Neural cell (in vitro differentiated cells): ENCODE data around the gene GNAQ. TPM values are rescaled to one million over a fixed set of nuclear protein-coding genes. Genes with fewer than 3 reads are reported as not detected.
"Not testable (repeated sequence)": the region's sequence is repeated elsewhere in the genome, so short reads cannot be mapped to it uniquely, and the experiment has no call there.

Source experiments
- H2AFZ ChIP-seq: fragments of 200-600, 300-800 bp; sonication (generic), shearing (Covaris generic); 2 replicates; pipeline ENCODE4 v1.6.0; 2014; ENCODE audit warnings: low read depth, mild to moderate bottlenecking, antibody characterized with exemption, low read length, moderate library complexity
- H3F3A ChIP-seq: fragments of 200-600 bp; shearing (Covaris generic); 2 replicates; pipeline ENCODE4 v1.6.1; 2016; ENCODE audit warnings: mild to moderate bottlenecking, moderate library complexity, mixed read lengths, antibody characterized with exemption, low read length; ENCODE audit not compliant: insufficient read depth, poor library complexity, severe bottlenecking
- H3K27ac ChIP-seq: fragments of 200-600, 300-800 bp; sonication (generic), shearing (Covaris generic); 2 replicates; pipeline ENCODE4 v1.5.1; 2014; ENCODE audit warnings: mild to moderate bottlenecking, low read length, moderate library complexity
- H3K27me3 ChIP-seq: fragments of 300-800, 200-600 bp; sonication (generic), shearing (Covaris generic); 2 replicates; pipeline ENCODE4 v1.6.0; 2014; ENCODE audit warnings: mild to moderate bottlenecking, low read depth, low read length, moderate library complexity; ENCODE audit not compliant: insufficient read depth
- H3K36me3 ChIP-seq: fragments of 300-800, 200-600 bp; sonication (generic), shearing (Covaris generic); 2 replicates; pipeline ENCODE4 v1.5.1; 2014; ENCODE audit warnings: mild to moderate bottlenecking, antibody characterized with exemption, low read length, moderate library complexity; ENCODE audit not compliant: insufficient read depth
- H3K4me2 ChIP-seq: fragments of 300-800, 200-600 bp; sonication (generic), shearing (Covaris generic); 2 replicates; pipeline ENCODE4 v1.6.0; 2014; ENCODE audit warnings: mild to moderate bottlenecking, low read length
- H3K4me3 ChIP-seq: fragments of 300-800, 200-600 bp; sonication (generic), shearing (Covaris generic); 2 replicates; pipeline ENCODE4 v1.5.1; 2014; ENCODE audit warnings: mild to moderate bottlenecking, low read length, moderate library complexity
- H3K79me2 ChIP-seq: fragments of 200-600 bp; shearing (Covaris generic); replicated peaks from 2 replicates; pipeline ENCODE4 v1.6.0; 2014; ENCODE audit warnings: mild to moderate bottlenecking, low read length, moderate library complexity; ENCODE audit not compliant: insufficient read depth
- H3K9ac ChIP-seq: fragments of 300-800, 200-600 bp; sonication (generic), shearing (Covaris generic); 2 replicates; pipeline ENCODE4 v1.6.1; 2016; ENCODE audit warnings: mild to moderate bottlenecking, low read length, mixed read lengths
- H3K9me2 ChIP-seq: fragments of 200-600 bp; shearing (Covaris generic); 2 replicates; pipeline ENCODE4 v1.6.1; 2016; ENCODE audit warnings: mild to moderate bottlenecking, low read length, mixed read lengths; ENCODE audit not compliant: insufficient read depth
- H3K9me3 ChIP-seq: fragments of 200-600, 300-800 bp; sonication (generic), shearing (Covaris generic); 2 replicates; pipeline ENCODE4 v1.6.1; 2016; ENCODE audit warnings: mild to moderate bottlenecking, mixed run types, low read length, moderate library complexity, mixed read lengths
- H4K20me1 ChIP-seq: fragments of 200-600 bp; shearing (Covaris generic); 2 replicates; pipeline ENCODE4 v1.6.1; 2016; ENCODE audit warnings: mild to moderate bottlenecking, mixed run types; ENCODE audit not compliant: insufficient read depth
- EP300 ChIP-seq: fragments of 450-650 bp; conservative IDR thresholded peaks from 2 replicates; pipeline ENCODE4 v1.6.1; 2014; ENCODE audit warnings: antibody characterized with exemption, mild to moderate bottlenecking, moderate library complexity; ENCODE audit not compliant: poor library complexity, severe bottlenecking
- EZH2 ChIP-seq: fragments of 200-600, 300-800 bp; shearing (Covaris generic), sonication (generic); IDR thresholded peaks from 2 replicates; pipeline ENCODE4 v1.6.1; 2014; ENCODE audit warnings: antibody characterized with exemption, low read length, borderline replicate concordance, mild to moderate bottlenecking; ENCODE audit not compliant: insufficient read depth, poor library complexity, severe bottlenecking
- MXI1 ChIP-seq: fragments of 450-650 bp; conservative IDR thresholded peaks from 2 replicates; pipeline ENCODE4 v1.6.1; 2014; ENCODE audit warnings: antibody characterized with exemption, mild to moderate bottlenecking; ENCODE audit not compliant: poor library complexity, severe bottlenecking
- POLR2AphosphoS5 ChIP-seq: IDR thresholded peaks from 2 replicates; pipeline ENCODE4 v1.6.1; 2012
- RAD21 ChIP-seq: fragments of 450-650 bp; conservative IDR thresholded peaks from 2 replicates; pipeline ENCODE4 v1.6.1; 2014; ENCODE audit warnings: antibody characterized with exemption, mild to moderate bottlenecking, moderate library complexity
- SMC3 ChIP-seq: fragments of 450-650 bp; conservative IDR thresholded peaks from 2 replicates; pipeline ENCODE4 v1.6.1; 2014; ENCODE audit warnings: antibody characterized with exemption, mild to moderate bottlenecking, moderate library complexity; ENCODE audit not compliant: poor library complexity
- TAF1 ChIP-seq: IDR thresholded peaks from 2 replicates; pipeline ENCODE4 v1.6.1; 2012; ENCODE audit warnings: low read depth
- polyA plus RNA-seq: library from polyadenylated mRNA; depleted of rRNA; stranded (reverse); fragments of >200 nt; gene quantifications from 2 replicates; pipeline ENCODE4 v1.2.3, GENCODE V29; 2014
- TF ChIP-seq, protein P1 (sequence below): IDR thresholded peaks from 2 replicates; pipeline ENCODE4 v1.6.1; 2012; ENCODE audit warnings: borderline replicate concordance
- TF ChIP-seq, protein P2 (sequence below): fragments of 450-650 bp; IDR thresholded peaks from 2 replicates; pipeline ENCODE4 v1.5.1; 2014; ENCODE audit warnings: antibody characterized with exemption, mild to moderate bottlenecking, moderate library complexity; ENCODE audit not compliant: poor library complexity, severe bottlenecking

GNAQ gene
- polyA plus RNA-seq, 1 donor from 2014 or later: 86.7 TPM

DNA sequence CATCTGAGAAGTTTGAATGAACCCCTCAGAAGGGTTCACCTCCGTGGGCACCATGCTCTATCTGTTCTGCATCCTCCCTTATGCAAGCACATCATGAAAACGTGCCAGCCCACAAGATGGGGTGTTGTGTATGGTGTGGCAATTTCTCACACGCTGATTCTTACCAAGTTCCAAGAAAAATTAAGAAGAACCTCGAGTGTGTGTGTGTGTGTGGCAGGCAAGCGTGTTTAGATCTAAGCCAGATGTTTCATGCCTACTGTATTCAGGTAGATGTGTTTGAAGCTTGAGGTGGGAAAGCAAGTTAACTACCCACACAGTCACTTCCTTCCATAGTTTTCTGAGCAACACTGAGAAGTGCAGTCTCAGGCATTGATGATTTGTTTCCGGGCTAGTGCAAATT lies 305.8 kb downstream of the GNAQ start:
- Histone ChIP-seq H3K27me3 (no peaks in the 10 kb centered on the region), H3K4me2 (no peak overlapping the region), H3K27ac (no peak overlapping the region), H4K20me1 (no peaks in the 10 kb centered on the region), H3F3A (no peaks in the 10 kb centered on the region), H2AFZ (no peak overlapping the region), H3K9me3 (no peaks in the 10 kb centered on the region), H3K4me3 (no peak overlapping the region), H3K79me2 (no peaks in the 10 kb centered on the region), H3K36me3 (peaks cover 16% of the 10 kb centered on the region), H3K9ac (no peak overlapping the region), H3K9me2 (no peaks in the 10 kb centered on the region)
- TF ChIP-seq EP300 (no peak), EZH2 (no peak), TAF1 (no peak), RAD21 (no peak), SMC3 (no peak), MXI1 (no peak), POLR2AphosphoS5 (no peak)
- TF ChIP-seq, protein P1, sequence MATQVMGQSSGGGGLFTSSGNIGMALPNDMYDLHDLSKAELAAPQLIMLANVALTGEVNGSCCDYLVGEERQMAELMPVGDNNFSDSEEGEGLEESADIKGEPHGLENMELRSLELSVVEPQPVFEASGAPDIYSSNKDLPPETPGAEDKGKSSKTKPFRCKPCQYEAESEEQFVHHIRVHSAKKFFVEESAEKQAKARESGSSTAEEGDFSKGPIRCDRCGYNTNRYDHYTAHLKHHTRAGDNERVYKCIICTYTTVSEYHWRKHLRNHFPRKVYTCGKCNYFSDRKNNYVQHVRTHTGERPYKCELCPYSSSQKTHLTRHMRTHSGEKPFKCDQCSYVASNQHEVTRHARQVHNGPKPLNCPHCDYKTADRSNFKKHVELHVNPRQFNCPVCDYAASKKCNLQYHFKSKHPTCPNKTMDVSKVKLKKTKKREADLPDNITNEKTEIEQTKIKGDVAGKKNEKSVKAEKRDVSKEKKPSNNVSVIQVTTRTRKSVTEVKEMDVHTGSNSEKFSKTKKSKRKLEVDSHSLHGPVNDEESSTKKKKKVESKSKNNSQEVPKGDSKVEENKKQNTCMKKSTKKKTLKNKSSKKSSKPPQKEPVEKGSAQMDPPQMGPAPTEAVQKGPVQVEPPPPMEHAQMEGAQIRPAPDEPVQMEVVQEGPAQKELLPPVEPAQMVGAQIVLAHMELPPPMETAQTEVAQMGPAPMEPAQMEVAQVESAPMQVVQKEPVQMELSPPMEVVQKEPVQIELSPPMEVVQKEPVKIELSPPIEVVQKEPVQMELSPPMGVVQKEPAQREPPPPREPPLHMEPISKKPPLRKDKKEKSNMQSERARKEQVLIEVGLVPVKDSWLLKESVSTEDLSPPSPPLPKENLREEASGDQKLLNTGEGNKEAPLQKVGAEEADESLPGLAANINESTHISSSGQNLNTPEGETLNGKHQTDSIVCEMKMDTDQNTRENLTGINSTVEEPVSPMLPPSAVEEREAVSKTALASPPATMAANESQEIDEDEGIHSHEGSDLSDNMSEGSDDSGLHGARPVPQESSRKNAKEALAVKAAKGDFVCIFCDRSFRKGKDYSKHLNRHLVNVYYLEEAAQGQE: no peak
- TF ChIP-seq, protein P2, sequence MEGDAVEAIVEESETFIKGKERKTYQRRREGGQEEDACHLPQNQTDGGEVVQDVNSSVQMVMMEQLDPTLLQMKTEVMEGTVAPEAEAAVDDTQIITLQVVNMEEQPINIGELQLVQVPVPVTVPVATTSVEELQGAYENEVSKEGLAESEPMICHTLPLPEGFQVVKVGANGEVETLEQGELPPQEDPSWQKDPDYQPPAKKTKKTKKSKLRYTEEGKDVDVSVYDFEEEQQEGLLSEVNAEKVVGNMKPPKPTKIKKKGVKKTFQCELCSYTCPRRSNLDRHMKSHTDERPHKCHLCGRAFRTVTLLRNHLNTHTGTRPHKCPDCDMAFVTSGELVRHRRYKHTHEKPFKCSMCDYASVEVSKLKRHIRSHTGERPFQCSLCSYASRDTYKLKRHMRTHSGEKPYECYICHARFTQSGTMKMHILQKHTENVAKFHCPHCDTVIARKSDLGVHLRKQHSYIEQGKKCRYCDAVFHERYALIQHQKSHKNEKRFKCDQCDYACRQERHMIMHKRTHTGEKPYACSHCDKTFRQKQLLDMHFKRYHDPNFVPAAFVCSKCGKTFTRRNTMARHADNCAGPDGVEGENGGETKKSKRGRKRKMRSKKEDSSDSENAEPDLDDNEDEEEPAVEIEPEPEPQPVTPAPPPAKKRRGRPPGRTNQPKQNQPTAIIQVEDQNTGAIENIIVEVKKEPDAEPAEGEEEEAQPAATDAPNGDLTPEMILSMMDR: no peak

DNA sequence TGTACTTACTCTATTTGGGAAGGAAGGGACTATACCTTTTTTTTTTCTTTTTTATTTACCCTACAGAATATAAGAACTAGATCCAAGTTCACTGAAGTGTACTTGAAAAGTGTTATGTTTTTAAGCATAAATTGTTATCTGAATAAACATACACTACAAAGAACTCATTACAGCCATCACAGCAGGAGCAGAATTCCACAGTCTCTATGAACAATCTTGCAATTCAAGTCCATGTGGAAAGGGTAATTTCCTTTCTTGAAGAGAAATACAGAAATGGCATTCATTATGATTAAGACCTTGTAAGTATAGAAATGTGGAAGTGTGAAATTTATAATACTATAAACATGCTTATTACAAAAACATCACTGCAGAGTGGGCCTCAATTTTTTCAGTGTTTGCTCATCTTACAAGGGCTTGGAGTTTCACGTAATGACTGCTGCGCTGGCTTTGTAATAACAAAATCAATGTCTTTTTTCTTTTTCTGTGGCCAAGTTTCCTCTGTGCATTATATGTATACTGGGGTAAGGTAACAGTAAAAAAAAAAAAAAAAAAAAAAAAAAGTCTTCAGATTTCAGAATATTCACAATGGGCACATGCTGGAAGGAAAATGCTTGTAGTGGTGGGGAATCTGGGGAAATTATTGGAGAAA lies 306.4 kb downstream of the GNAQ start:
- TF ChIP-seq POLR2AphosphoS5: no peak
- TF ChIP-seq EZH2: no peak
- TF ChIP-seq RAD21: no peak
- no peak for TF ChIP-seq TAF1
- TF ChIP-seq SMC3: no peak
- no peak for TF ChIP-seq MXI1
- TF ChIP-seq EP300: no peak
- TF ChIP-seq, protein P2: no peak
- Histone ChIP-seq H3K9ac (no peak overlapping the region), H3K27ac (no peak overlapping the region), H3K27me3 (no peaks in the 10 kb centered on the region), H3K9me2 (no peaks in the 10 kb centered on the region), H3K4me2 (no peak overlapping the region), H3K36me3 (peaks cover 16% of the 10 kb centered on the region), H2AFZ (no peak overlapping the region), H3K79me2 (no peaks in the 10 kb centered on the region), H4K20me1 (no peaks in the 10 kb centered on the region), H3F3A (no peaks in the 10 kb centered on the region), H3K4me3 (no peak overlapping the region), H3K9me3 (no peaks in the 10 kb centered on the region)

DNA sequence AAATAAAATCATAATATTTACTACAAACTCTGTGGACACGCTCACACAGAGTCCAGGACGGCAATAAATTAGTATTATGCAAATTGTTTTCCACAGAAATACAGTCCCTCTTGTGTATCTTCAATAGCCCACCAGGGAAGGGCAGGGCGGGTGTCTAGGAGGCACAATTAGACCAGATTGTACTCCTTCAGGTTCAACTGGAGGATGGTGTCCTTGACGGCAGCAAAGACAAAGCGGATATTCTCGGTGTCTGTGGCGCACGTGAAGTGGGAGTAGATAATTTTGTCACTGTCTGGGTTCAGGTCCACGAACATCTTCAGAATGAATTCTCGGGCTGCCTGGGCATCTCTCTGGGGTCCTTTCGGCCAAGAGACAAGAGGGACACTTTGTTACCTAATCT lies 310.5 kb downstream of the GNAQ start:
- H3K27ac ChIP-seq, H3K9ac ChIP-seq, H3K79me2 ChIP-seq, H4K20me1 ChIP-seq, H3K4me2 ChIP-seq, H2AFZ ChIP-seq, H3K9me3 ChIP-seq, H3K36me3 ChIP-seq, H3K27me3 ChIP-seq, H3F3A ChIP-seq, H3K9me2 ChIP-seq, H3K4me3 ChIP-seq: not testable (repeated sequence)
